Mesendoderm (in vitro differentiated cells): Measurements from ENCODE around the gene TBC1D17.

Source experiments
- DNase-seq: peaks from one replicate; pipeline ENCODE4 v3.0.0; 2013
- H2AK5ac ChIP-seq: 2 replicates; pipeline ENCODE4 v1.6.1; 2013; ENCODE audit warnings: low read length, inconsistent platforms
- H2BK120ac ChIP-seq: 2 replicates; pipeline ENCODE4 v1.6.1; 2013; ENCODE audit warnings: low read depth, mild to moderate bottlenecking, low read length, moderate library complexity, mixed read lengths
- H2BK15ac ChIP-seq: replicated peaks from 2 replicates; pipeline ENCODE4 v1.6.1; 2013; ENCODE audit warnings: low read depth, mild to moderate bottlenecking, moderate library complexity
- H2BK5ac ChIP-seq: 2 replicates; pipeline ENCODE4 v1.6.1; 2013; ENCODE audit warnings: low read length, inconsistent platforms
- H3K18ac ChIP-seq: 2 replicates; pipeline ENCODE4 v1.6.1; 2013; ENCODE audit warnings: mild to moderate bottlenecking, low read length, mixed read lengths
- H3K23ac ChIP-seq: one replicate; pipeline ENCODE4 v1.6.1; 2013; ENCODE audit warnings: low read length
- H3K27ac ChIP-seq: 2 replicates; pipeline ENCODE4 v1.5.1; 2013; ENCODE audit warnings: low read depth, mild to moderate bottlenecking, inconsistent platforms, low read length, moderate library complexity
- H3K27me3 ChIP-seq: 2 replicates; pipeline ENCODE4 v1.6.1; 2013; ENCODE audit warnings: low read length, control low read depth, mild to moderate bottlenecking, inconsistent platforms; ENCODE audit not compliant: insufficient read depth, poor library complexity
- H3K36me3 ChIP-seq: 2 replicates; pipeline ENCODE4 v1.6.1; 2013; ENCODE audit warnings: low read length, inconsistent platforms; ENCODE audit not compliant: control insufficient read depth, insufficient read depth
- H3K4ac ChIP-seq: one replicate; pipeline ENCODE4 v1.6.1; 2013; ENCODE audit warnings: low read depth, mild to moderate bottlenecking, low read length, moderate library complexity
- H3K4me1 ChIP-seq: 2 replicates; pipeline ENCODE4 v1.6.1; 2013; ENCODE audit warnings: low read depth, low read length, inconsistent platforms; ENCODE audit not compliant: control insufficient read depth
- H3K4me2 ChIP-seq: 2 replicates; pipeline ENCODE4 v1.6.1; 2013; ENCODE audit warnings: low read length
- H3K4me3 ChIP-seq: 2 replicates; pipeline ENCODE4 v1.5.1; 2013; ENCODE audit warnings: mild to moderate bottlenecking, low read length
- H3K56ac ChIP-seq: one replicate; pipeline ENCODE4 v1.6.1; 2013; ENCODE audit warnings: low read length
- H3K79me1 ChIP-seq: 2 replicates; pipeline ENCODE4 v1.6.1; 2013; ENCODE audit warnings: low read length, inconsistent platforms
- H3K79me2 ChIP-seq: 2 replicates; pipeline ENCODE4 v1.6.1; 2013; ENCODE audit warnings: mild to moderate bottlenecking, low read length; ENCODE audit not compliant: control insufficient read depth, insufficient read depth
- H3K9ac ChIP-seq: 2 replicates; pipeline ENCODE4 v1.6.1; 2013; ENCODE audit warnings: low read length, inconsistent platforms
- H4K5ac ChIP-seq: one replicate; pipeline ENCODE4 v1.6.1; 2013; ENCODE audit warnings: low read length
- H4K8ac ChIP-seq: one replicate; pipeline ENCODE4 v1.6.1; 2013; ENCODE audit warnings: low read depth, mild to moderate bottlenecking, control low read depth, low read length, moderate library complexity
- WGBS: extraction: QIAGEN DNeasy Blood & Tissue Kit; methylation state at CpG from one replicate; pipeline ENCODE4 v1.1.7; 2013; ENCODE audit warnings: low lambda C conversion rate, missing lambda C conversion rate; ENCODE audit not compliant: insufficient coverage; ENCODE audit errors: extremely low coverage; 5-methylcytosine and 5-hydroxymethylcytosine counted together

The TBC1D17 gene

DNA sequence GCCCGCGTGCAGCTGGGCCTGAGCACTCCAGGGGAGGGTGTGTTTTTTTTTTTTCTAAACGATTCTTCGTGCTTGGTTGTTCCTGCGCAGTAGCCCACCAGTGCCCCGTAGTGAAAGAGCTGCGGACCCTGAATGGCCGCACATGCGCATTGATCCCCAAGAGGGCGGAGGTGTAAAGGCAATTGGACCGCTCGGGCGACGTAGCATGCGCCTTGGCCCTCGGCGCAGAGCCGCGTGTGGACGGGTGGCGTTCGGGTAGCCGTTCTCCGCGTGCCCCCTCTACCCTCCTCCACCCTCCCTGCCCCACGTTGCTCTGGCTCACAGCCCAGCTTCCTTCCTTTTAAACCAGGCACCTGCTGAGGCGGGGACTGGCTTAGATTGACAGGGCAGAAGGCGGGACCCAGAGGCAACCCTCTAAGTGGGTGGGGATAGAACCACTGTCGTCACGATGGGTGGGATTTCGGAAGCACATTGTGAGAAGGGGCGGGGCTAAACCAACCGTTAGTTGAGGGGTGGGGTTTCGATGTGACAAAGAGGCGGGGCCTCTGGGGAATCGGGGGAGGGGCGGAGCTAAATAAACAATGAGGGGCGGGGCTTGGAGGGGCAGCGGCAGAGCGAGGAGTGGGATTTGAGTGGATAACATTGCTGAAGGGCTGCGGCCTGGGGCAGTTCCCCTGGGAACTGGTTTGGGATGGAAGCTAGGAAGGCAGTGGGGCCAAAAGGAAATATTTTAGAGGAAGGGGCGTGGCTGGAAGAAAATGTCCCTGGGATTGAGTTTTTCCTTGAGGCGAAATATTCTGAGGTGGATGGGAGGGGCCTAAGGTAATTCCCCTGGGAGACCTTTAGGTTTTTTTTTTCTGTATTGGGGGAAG is 52.3 kb downstream of the TBC1D17 start:
- peak overlapping the region; percentile 100 for H3K9ac ChIP-seq
- H3K27ac ChIP-seq, result peak overlapping the region; percentile 93
- peak overlapping the region; percentile 100 for H3K56ac ChIP-seq
- H3K4me2 ChIP-seq, result peak overlapping the region; percentile 80
- H3K23ac ChIP-seq, result no peak overlapping the region
- no CpG with 5 or more reads among the region's 43 CpGs for WGBS
- no peak overlapping the region for H4K5ac ChIP-seq
- no peak overlapping the region for H4K8ac ChIP-seq
- no peak overlapping the region for H2BK15ac ChIP-seq
- H3K27me3 ChIP-seq, result no peaks in the 10 kb centered on the region
- H3K36me3 ChIP-seq, result peaks cover 12% of the 10 kb centered on the region
- peak overlapping the region; percentile 39 for H3K4ac ChIP-seq
- peak overlapping the region; percentile 84 for H3K4me3 ChIP-seq
- H3K79me2 ChIP-seq, result peaks cover 32% of the 10 kb centered on the region
- no peak overlapping the region for H2AK5ac ChIP-seq
- no peak overlapping the region for H2BK120ac ChIP-seq
- H3K79me1 ChIP-seq, result peaks cover 14% of the 10 kb centered on the region
- H2BK5ac ChIP-seq, result peak overlapping the region; percentile 17
- H3K18ac ChIP-seq, result peak overlapping the region; percentile 81
- DNase-seq, result peak; percentile 98
- H3K4me1 ChIP-seq, result peaks cover 7% of the 10 kb centered on the region

DNA sequence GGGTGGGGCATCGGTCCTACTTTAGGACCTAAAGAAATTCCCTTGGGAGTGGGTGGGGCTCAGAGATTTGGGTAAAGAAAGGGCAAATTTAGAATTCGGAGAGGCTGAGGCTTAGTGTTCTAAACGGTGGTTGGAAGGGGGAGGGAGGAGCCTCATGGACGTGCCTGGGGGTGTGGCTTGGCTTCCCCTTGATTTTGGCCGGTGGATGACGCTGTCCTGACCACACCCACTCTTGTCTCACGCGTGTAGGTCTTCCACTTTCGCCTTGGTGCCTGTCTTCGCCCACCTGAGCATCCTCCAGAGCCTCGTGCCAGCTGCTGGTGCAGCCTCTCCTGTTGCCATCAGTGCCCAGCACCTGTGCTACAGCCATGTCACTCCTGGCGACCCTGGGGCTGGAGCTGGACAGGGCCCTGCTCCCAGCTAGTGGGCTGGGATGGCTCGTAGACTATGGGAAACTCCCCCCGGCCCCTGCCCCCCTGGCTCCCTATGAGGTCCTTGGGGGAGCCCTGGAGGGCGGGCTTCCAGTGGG is 53.0 kb downstream of the TBC1D17 start:
- H3K9ac ChIP-seq, result no peak overlapping the region
- H3K4ac ChIP-seq, result no peak overlapping the region
- H3K36me3 ChIP-seq, result peaks cover 12% of the 10 kb centered on the region
- peak; percentile 40 for DNase-seq
- no peak overlapping the region for H3K27ac ChIP-seq
- H2AK5ac ChIP-seq, result no peak overlapping the region
- H3K4me2 ChIP-seq, result peak overlapping the region; percentile 26
- peaks cover 7% of the 10 kb centered on the region for H3K4me1 ChIP-seq
- H2BK120ac ChIP-seq, result no peak overlapping the region
- no peak overlapping the region for H3K18ac ChIP-seq
- H3K56ac ChIP-seq, result no peak overlapping the region
- no CpG with 5 or more reads among the region's 15 CpGs for WGBS
- H2BK5ac ChIP-seq, result no peak overlapping the region
- H3K79me1 ChIP-seq, result peaks cover 12% of the 10 kb centered on the region
- H4K5ac ChIP-seq, result no peak overlapping the region
- peaks cover 28% of the 10 kb centered on the region for H3K79me2 ChIP-seq
- no peaks in the 10 kb centered on the region for H3K27me3 ChIP-seq
- H4K8ac ChIP-seq, result no peak overlapping the region
- H2BK15ac ChIP-seq, result no peak overlapping the region
- H3K23ac ChIP-seq, result no peak overlapping the region
- no peak overlapping the region for H3K4me3 ChIP-seq

DNA sequence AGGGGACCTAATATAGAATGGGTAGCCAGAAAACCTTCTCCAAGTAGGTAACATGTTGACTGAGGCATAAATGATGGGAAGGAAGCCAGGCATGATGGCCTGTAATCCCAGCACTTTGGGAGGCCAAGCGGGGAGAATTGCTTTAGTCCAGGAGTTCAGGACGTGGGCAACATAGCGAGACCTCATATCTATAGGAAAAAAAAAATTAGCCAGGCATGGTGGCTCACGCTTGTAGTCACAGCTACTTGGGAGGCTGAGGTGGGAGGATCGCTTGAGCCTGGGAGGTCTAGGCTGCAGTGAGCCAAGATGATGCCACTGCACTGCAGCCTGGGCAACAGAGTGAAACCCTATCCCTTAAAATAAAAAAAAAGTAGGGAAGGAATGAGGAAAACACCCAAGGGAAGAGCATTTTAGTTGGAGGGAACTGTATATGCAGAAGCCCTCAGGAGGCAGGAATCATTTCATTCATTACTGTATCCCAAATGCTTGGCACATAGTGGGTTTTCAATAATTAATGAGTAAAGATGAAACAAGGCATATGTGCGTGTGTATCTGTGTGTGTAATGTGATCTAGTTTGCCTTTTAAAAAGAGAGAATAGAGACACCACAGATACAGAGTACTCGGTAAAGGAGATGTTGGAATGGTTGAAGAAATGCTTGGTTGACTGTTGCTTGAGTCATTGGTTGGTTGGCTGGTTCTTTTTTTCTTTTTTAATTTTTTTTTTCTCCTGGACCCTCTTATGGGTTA is 54.0 kb downstream of the TBC1D17 start:
- no CpG with 5 or more reads among the region's 7 CpGs for WGBS
- H3K4me2 ChIP-seq, result no peak overlapping the region
- H3K79me1 ChIP-seq, result peaks cover 12% of the 10 kb centered on the region
- peaks cover 26% of the 10 kb centered on the region for H3K79me2 ChIP-seq
- H2BK5ac ChIP-seq, result no peak overlapping the region
- no peak overlapping the region for H3K4ac ChIP-seq
- peaks cover 11% of the 10 kb centered on the region for H3K36me3 ChIP-seq
- no peak for DNase-seq
- peaks cover 7% of the 10 kb centered on the region for H3K4me1 ChIP-seq
- H3K27me3 ChIP-seq, result no peaks in the 10 kb centered on the region
- H2BK15ac ChIP-seq, result no peak overlapping the region
- H3K9ac ChIP-seq, result no peak overlapping the region
- no peak overlapping the region for H4K5ac ChIP-seq
- H4K8ac ChIP-seq, result no peak overlapping the region
- H3K18ac ChIP-seq, result no peak overlapping the region
- H3K56ac ChIP-seq, result no peak overlapping the region
- H2BK120ac ChIP-seq, result no peak overlapping the region
- no peak overlapping the region for H3K4me3 ChIP-seq
- no peak overlapping the region for H3K27ac ChIP-seq
- no peak overlapping the region for H2AK5ac ChIP-seq
- H3K23ac ChIP-seq, result no peak overlapping the region

DNA sequence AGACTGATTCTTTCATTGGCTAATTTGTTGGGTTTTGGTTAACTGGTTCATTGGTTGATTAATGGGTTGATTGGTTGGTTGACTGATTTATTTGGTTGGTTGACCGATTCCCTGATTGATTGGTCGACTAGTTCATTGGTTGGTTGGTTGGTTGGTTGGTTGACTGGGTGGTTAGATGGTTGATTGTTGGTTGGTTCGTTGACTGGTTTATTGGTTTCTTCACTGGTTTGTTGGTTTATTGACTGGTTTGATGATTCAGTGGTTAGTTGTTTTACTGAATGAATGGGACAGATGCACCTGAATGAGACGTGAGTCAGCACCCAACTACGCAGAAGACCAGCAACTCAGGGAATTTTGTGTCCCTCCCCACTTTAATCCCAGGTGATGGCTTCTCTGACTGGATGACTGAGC is 54.5 kb downstream of the TBC1D17 start:
- H4K8ac ChIP-seq, result no peak overlapping the region
- no peak overlapping the region for H2BK15ac ChIP-seq
- H3K18ac ChIP-seq, result no peak overlapping the region
- no peak for DNase-seq
- no peaks in the 10 kb centered on the region for H3K27me3 ChIP-seq
- no peak overlapping the region for H3K56ac ChIP-seq
- H3K23ac ChIP-seq, result no peak overlapping the region
- H3K27ac ChIP-seq, result no peak overlapping the region
- H3K4me1 ChIP-seq, result peaks cover 7% of the 10 kb centered on the region
- peaks cover 20% of the 10 kb centered on the region for H3K79me2 ChIP-seq
- H3K36me3 ChIP-seq, result peaks cover 8% of the 10 kb centered on the region
- H2BK5ac ChIP-seq, result no peak overlapping the region
- H3K4me3 ChIP-seq, result no peak overlapping the region
- no peak overlapping the region for H2AK5ac ChIP-seq
- no peak overlapping the region for H4K5ac ChIP-seq
- H3K9ac ChIP-seq, result no peak overlapping the region
- no peak overlapping the region for H3K4me2 ChIP-seq
- no peak overlapping the region for H2BK120ac ChIP-seq
- no CpG with 5 or more reads among the region's 5 CpGs for WGBS
- H3K4ac ChIP-seq, result no peak overlapping the region
- H3K79me1 ChIP-seq, result peaks cover 9% of the 10 kb centered on the region

DNA sequence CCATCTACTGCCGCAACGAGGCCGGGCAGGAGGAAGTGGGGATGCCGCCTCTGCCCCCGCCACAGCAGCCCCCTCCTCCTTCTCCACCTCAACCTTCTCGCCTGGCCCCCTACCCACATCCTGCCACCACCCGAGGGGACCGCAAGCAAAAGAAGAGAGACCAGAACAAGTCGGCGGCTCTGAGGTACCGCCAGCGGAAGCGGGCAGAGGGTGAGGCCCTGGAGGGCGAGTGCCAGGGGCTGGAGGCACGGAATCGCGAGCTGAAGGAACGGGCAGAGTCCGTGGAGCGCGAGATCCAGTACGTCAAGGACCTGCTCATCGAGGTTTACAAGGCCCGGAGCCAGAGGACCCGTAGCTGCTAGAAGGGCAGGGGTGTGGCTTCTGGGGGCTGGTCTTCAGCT is 55.2 kb downstream of the TBC1D17 start:
- Histone ChIP-seq H2BK15ac (no peak overlapping the region), H2BK120ac (no peak overlapping the region), H3K36me3 (peaks cover 2% of the 10 kb centered on the region), H3K27me3 (no peaks in the 10 kb centered on the region), H2BK5ac (no peak overlapping the region), H3K4me2 (no peak overlapping the region), H4K8ac (no peak overlapping the region), H3K27ac (no peak overlapping the region), H3K9ac (no peak overlapping the region), H3K79me2 (peaks cover 13% of the 10 kb centered on the region), H3K4ac (no peak overlapping the region), H3K4me3 (no peak overlapping the region), H3K79me1 (peaks cover 3% of the 10 kb centered on the region), H4K5ac (no peak overlapping the region), H2AK5ac (no peak overlapping the region), H3K4me1 (peaks cover 2% of the 10 kb centered on the region), H3K56ac (no peak overlapping the region), H3K23ac (no peak overlapping the region), H3K18ac (no peak overlapping the region)
- no CpG with 5 or more reads among the region's 25 CpGs for WGBS
- DNase-seq, result no peak
